B cell (primary cell): ENCODE measurements around the gene CLDN8. TPM values are rescaled to one million over a fixed set of nuclear protein-coding genes. Genes with fewer than 3 reads are reported as not detected.

Experiments used
- ATAC-seq: fragments of 200-7000 bp; cut with Tn5 transposase; one replicate; pipeline ENCODE4 v1.10.0; 2021; ENCODE audit warnings: low read depth, mild to moderate bottlenecking, moderate number of reproducible peaks, moderate library complexity
- CTCF ChIA-PET: fragments of 350-600 bp; sonication (Branson Sonifier 250); formaldehyde crosslinking; loops from one replicate; lab custom pipeline; 2021; ENCODE audit warnings: antibody characterized with exemption, inconsistent platforms; lab: Charles Lee
- POLR2A ChIA-PET: fragments of 350-600 bp; sonication (Branson Sonifier 250); formaldehyde crosslinking; loops from one replicate; lab custom pipeline; 2021; ENCODE audit warnings: antibody characterized with exemption; lab: Charles Lee
- DNase-seq: peaks from one replicate; pipeline ENCODE4 v3.0.0; 2013
- H2AFZ ChIP-seq: 2 replicates; pipeline ENCODE4 v1.6.1; 2012; ENCODE audit warnings: mild to moderate bottlenecking, low read depth, low read length; ENCODE audit not compliant: insufficient read depth, poor library complexity, severe bottlenecking
- H3K27ac ChIP-seq, 2 donors: 1 replicate in 1 of 2; 2 replicates in 1 of 2; pipeline ENCODE4 v1.5.1; 2012 to 2013; ENCODE audit warnings: low read length in 2 of 2, mild to moderate bottlenecking in 2 of 2, moderate library complexity in 1 of 2
- H3K27me3 ChIP-seq, 4 experiments: fragments of 200-600 bp in 1 of 4; sonication (generic) in 1 of 4; replicated peaks in 1 of 4; 1 replicate in 2 of 4; 2 replicates in 2 of 4; pipeline versions ENCODE4 v1.6.1 to v1.7.0; 2013 to 2016; ENCODE audit warnings: low read length in 3 of 4, mild to moderate bottlenecking in 2 of 4, mixed read lengths in 1 of 4, moderate library complexity in 1 of 4; ENCODE audit not compliant: insufficient read depth in 4 of 4, control insufficient read depth in 3 of 4; ENCODE audit errors: control extremely low read depth in 1 of 4
- H3K36me3 ChIP-seq, 2 experiments: replicated peaks in 1 of 2; 1 replicate in 1 of 2; 2 replicates in 1 of 2; pipeline versions ENCODE4 v1.6.1 to v1.7.1; 2013; ENCODE audit warnings: low read length in 1 of 2; ENCODE audit not compliant: insufficient read depth in 2 of 2, control insufficient read depth in 1 of 2; ENCODE audit errors: control extremely low read depth in 1 of 2, extremely low read depth in 1 of 2
- H3K4me1 ChIP-seq, 2 donors: fragments of 200-600 bp in 1 of 2; sonication (generic) in 1 of 2; 1 replicate in 1 of 2; 2 replicates in 1 of 2; pipeline versions ENCODE4 v1.5.1 to v1.6.1; 2013 to 2017; ENCODE audit warnings: low read length in 2 of 2; ENCODE audit not compliant: control insufficient read depth in 2 of 2, insufficient read depth in 2 of 2
- H3K4me2 ChIP-seq: replicated peaks from 2 replicates; pipeline ENCODE3; 2012; ENCODE audit warnings: mild to moderate bottlenecking, low read depth, low read length; ENCODE audit not compliant: poor library complexity, severe bottlenecking
- H3K4me3 ChIP-seq, 5 experiments: fragments of 200-600 bp in 1 of 5; sonication (generic) in 1 of 5; 1 replicate in 3 of 5; 2 replicates in 2 of 5; pipeline versions ENCODE4 v1.5.1 to v1.7.0; 2011 to 2016; ENCODE audit warnings: low read length in 4 of 5, mild to moderate bottlenecking in 4 of 5, low read depth in 2 of 5, control low read depth in 1 of 5, moderate library complexity in 1 of 5; ENCODE audit not compliant: insufficient read depth in 1 of 5; ENCODE audit errors: control extremely low read depth in 1 of 5, extremely low read depth in 1 of 5
- H3K79me2 ChIP-seq: fragments of 200-600 bp; sonication (generic); one replicate; pipeline ENCODE4 v1.6.0; 2016; ENCODE audit warnings: low read length; ENCODE audit not compliant: control insufficient read depth, insufficient read depth
- H3K9ac ChIP-seq: fragments of 200-600 bp; sonication (generic); 2 replicates; pipeline ENCODE4 v1.6.1; 2017; ENCODE audit warnings: mild to moderate bottlenecking, low read length, moderate library complexity
- H3K9me3 ChIP-seq, 3 donors: one replicate each; pipeline versions ENCODE4 v1.6.1 to v1.7.1; 2013; ENCODE audit warnings: low read length in 2 of 3; ENCODE audit not compliant: control insufficient read depth in 2 of 3, insufficient read depth in 1 of 3; ENCODE audit errors: control extremely low read depth in 1 of 3
- H4K20me1 ChIP-seq: 2 replicates; pipeline ENCODE4 v1.6.0; 2012; ENCODE audit warnings: mild to moderate bottlenecking, low read length; ENCODE audit not compliant: insufficient read depth, control insufficient read depth, poor library complexity, severe bottlenecking
- H3K27ac Mint-ChIP-seq: one replicate; pipeline ENCODE4 v1.8.0; 2021; ENCODE audit warnings: mixed read lengths
- H3K27me3 Mint-ChIP-seq: one replicate; pipeline ENCODE4 v1.8.0; 2021; ENCODE audit warnings: mixed read lengths
- H3K4me1 Mint-ChIP-seq: one replicate; pipeline ENCODE4 v1.8.0; 2021; ENCODE audit warnings: mixed read lengths
- H3K4me3 Mint-ChIP-seq: one replicate; pipeline ENCODE4 v1.8.0; 2021; ENCODE audit warnings: mixed read lengths
- H3K9me3 Mint-ChIP-seq: one replicate; pipeline ENCODE4 v1.8.0; 2022; ENCODE audit warnings: mixed read lengths; ENCODE audit not compliant: insufficient read depth
- CTCF ChIP-seq: fragments of 200-600 bp; IDR thresholded peaks from one replicate; pipeline ENCODE4 v1.8.0; 2022; ENCODE audit warnings: antibody characterized with exemption, mild to moderate bottlenecking
- EZH2 ChIP-seq: IDR thresholded peaks from 2 replicates; pipeline ENCODE4 v1.6.1; 2012; ENCODE audit warnings: borderline replicate concordance, low read depth, mild to moderate bottlenecking, moderate library complexity, low read length; ENCODE audit not compliant: insufficient read depth, poor library complexity, severe bottlenecking
- WGBS: methylation state at CpG from one replicate; pipeline ENCODE4 v1.1.5; 2013; ENCODE audit warnings: missing lambda C conversion rate; ENCODE audit not compliant: insufficient coverage; 5-methylcytosine and 5-hydroxymethylcytosine counted together
- intact Hi-C: fragments of 100-400 bp; cut with micrococcal nuclease; formaldehyde crosslinking; loops from one replicate; pipeline ENCODE4 v1.10.0; 2022
- polyA plus RNA-seq: library from polyadenylated mRNA; depleted of rRNA; stranded (reverse); fragments of >200 nt; gene quantifications from 2 replicates; pipeline ENCODE4 v1.2.3, GENCODE V29; 2012
- total RNA-seq, 2 donors: library from RNA; stranded (reverse); fragments of 120-200 nt in 1 of 2; gene quantifications; 1 replicate in 1 of 2; 2 replicates in 1 of 2; pipeline versions ENCODE4 v1.2.3 to v1.2.4, GENCODE V29; 2013 to 2022

Gene CLDN8
- total and polyA plus RNA-seq, 2 donors (not counting 1 experiment from before 2014, with no cell fraction given), result not detected

- Histone ChIP-seq H3K4me1 (no peaks in the 10 kb centered on the region), H3K4me2 (no peak overlapping the region), H3K27me3 (no peaks in the 10 kb centered on the region), H3K4me3 (no peak overlapping the region), H3K27ac (no peak overlapping the region), H2AFZ (no peak overlapping the region), H3K36me3 (no peaks in the 10 kb centered on the region), H4K20me1 (no peaks in the 10 kb centered on the region), H3K9ac (no peak overlapping the region), H3K79me2 (no peaks in the 10 kb centered on the region), H3K9me3 (peaks cover 0 to 3% (median 0%) of the 10 kb centered on the region in 3 donors)
- ChIA-PET CTCF (no interaction called here), POLR2A (no interaction called here)
- WGBS, result no CpG with 5 or more reads among the region's 1 CpG
- H3K27ac Mint-ChIP-seq, result no peak overlapping the region
- H3K4me3 Mint-ChIP-seq, result no peak overlapping the region
- ATAC-seq (no peak), DNase-seq (no peak)
- no peaks in the 10 kb centered on the region for H3K27me3 Mint-ChIP-seq
- H3K4me1 Mint-ChIP-seq, result no peaks in the 10 kb centered on the region
- H3K9me3 Mint-ChIP-seq, result peaks cover 3% of the 10 kb centered on the region
- no peak for TF ChIP-seq CTCF
- TF ChIP-seq EZH2, result no peak
- intact Hi-C loops, result no loop called here
Measured at GRCh38 chr21:30164796-30165195, 51.1 kb downstream of the CLDN8 start.

Other genes starting within 250 kb of the CLDN8 start
- gene CLDN17, start 49.3 kb downstream of the CLDN8 start, total RNA-seq, result not detected in 2 replicates
- gene CLDN17, start 49.3 kb downstream of the CLDN8 start, polyA plus RNA-seq, result not detected in 2 replicates
- gene KRTAP24-1, start 66.9 kb upstream of the CLDN8 start, total RNA-seq, result not detected in 2 replicates
- gene KRTAP24-1, start 66.9 kb upstream of the CLDN8 start, polyA plus RNA-seq, result not detected in 2 replicates
- gene KRTAP25-1, start 73.4 kb upstream of the CLDN8 start, total RNA-seq, result not detected in 2 replicates
- gene KRTAP25-1, start 73.4 kb upstream of the CLDN8 start, polyA plus RNA-seq, result not detected in 2 replicates
- not detected in 2 replicates for gene KRTAP26-1, start 104.2 kb upstream of the CLDN8 start, total RNA-seq
- not detected in 2 replicates for gene KRTAP26-1, start 104.2 kb upstream of the CLDN8 start, polyA plus RNA-seq
- gene KRTAP27-1, start 121.6 kb upstream of the CLDN8 start, total RNA-seq, result not detected in 2 replicates
- not detected in 2 replicates for gene KRTAP27-1, start 121.6 kb upstream of the CLDN8 start, polyA plus RNA-seq
- not detected in 2 replicates for gene KRTAP23-1, start 132.5 kb upstream of the CLDN8 start, total RNA-seq
- not detected in 2 replicates for gene KRTAP23-1, start 132.5 kb upstream of the CLDN8 start, polyA plus RNA-seq
- not detected in 2 replicates for gene KRTAP13-2, start 156.2 kb upstream of the CLDN8 start, total RNA-seq
- gene KRTAP13-2, start 156.2 kb upstream of the CLDN8 start, polyA plus RNA-seq, result not detected in 2 replicates
- gene KRTAP13-1, start 179.9 kb upstream of the CLDN8 start, total RNA-seq, result not detected in 2 replicates
- gene KRTAP13-1, start 179.9 kb upstream of the CLDN8 start, polyA plus RNA-seq, result not detected in 2 replicates
- not detected in 2 replicates for gene KRTAP13-3, start 209.8 kb upstream of the CLDN8 start, total RNA-seq
- gene KRTAP13-3, start 209.8 kb upstream of the CLDN8 start, polyA plus RNA-seq, result not detected in 2 replicates
- gene KRTAP13-4, start 214.1 kb upstream of the CLDN8 start, total RNA-seq, result not detected in 2 replicates
- gene KRTAP13-4, start 214.1 kb upstream of the CLDN8 start, polyA plus RNA-seq, result not detected in 2 replicates
- gene KRTAP15-1, start 224.2 kb upstream of the CLDN8 start, total RNA-seq, result not detected in 2 replicates
- not detected in 2 replicates for gene KRTAP15-1, start 224.2 kb upstream of the CLDN8 start, polyA plus RNA-seq